ENCODE results near the gene SPC25.
A peak's percentile ranks its signal among the peaks of the same experiment; 100 is the strongest.
"Not testable (repeated sequence)": the region's sequence is repeated elsewhere in the genome, so short reads cannot be mapped to it uniquely, and the experiment has no call there.

Gene SPC25

GRCh38 chr2:168890006-168890782 is at the start of gene SPC25:
SPC25 (minus strand) TSS chr2:168890430; CDS start chr2:168889519, 911 bp downstream.
- peak; percentile 77 for DNase-seq (ENCODE audit: low read depth)

GRCh38 chr2:168939918-168940317 is 49.7 kb upstream of the SPC25 start:
- DNase-seq (ENCODE audit: low read depth): no peak

GRCh38 chr2:168939061-168939460 is 48.8 kb upstream of the SPC25 start:
- no peak for DNase-seq (ENCODE audit: low read depth)

GRCh38 chr2:168935810-168936581 is 45.8 kb upstream of the SPC25 start:
- DNase-seq (ENCODE audit: low read depth): no peak

- no peak for DNase-seq (ENCODE audit: low read depth)
These were observed 44.6 kb upstream of the SPC25 start for GRCh38 chr2:168934826-168935225.

- not testable (repeated sequence) for DNase-seq (ENCODE audit: low read depth)
These were observed 41.9 kb upstream of the SPC25 start for GRCh38 chr2:168932174-168932573.

GRCh38 chr2:168930242-168930641 is 40.0 kb upstream of the SPC25 start:
- DNase-seq (ENCODE audit: low read depth): no peak

GRCh38 chr2:168929031-168929430 is 38.8 kb upstream of the SPC25 start:
- no peak for DNase-seq (ENCODE audit: low read depth)

- no peak for DNase-seq (ENCODE audit: low read depth)
These were observed 38.0 kb upstream of the SPC25 start for GRCh38 chr2:168928113-168928831.

- no peak for DNase-seq (ENCODE audit: low read depth)
These were observed 36.6 kb upstream of the SPC25 start for GRCh38 chr2:168926621-168927386.

GRCh38 chr2:168920504-168921157 is 30.4 kb upstream of the SPC25 start:
- DNase-seq (ENCODE audit: low read depth): no peak

- no peak for DNase-seq (ENCODE audit: low read depth)
These were observed 26.1 kb upstream of the SPC25 start for GRCh38 chr2:168916331-168916675.

GRCh38 chr2:168915441-168916330 is 25.5 kb upstream of the SPC25 start:
- DNase-seq (ENCODE audit: low read depth): no peak

GRCh38 chr2:168913495-168913894 is 23.3 kb upstream of the SPC25 start:
- no peak for DNase-seq (ENCODE audit: low read depth)

GRCh38 chr2:168912901-168913369 is 22.7 kb upstream of the SPC25 start:
- DNase-seq (ENCODE audit: low read depth): no peak

GRCh38 chr2:168912466-168912865 is 22.2 kb upstream of the SPC25 start:
- DNase-seq (ENCODE audit: low read depth): no peak

- DNase-seq (ENCODE audit: low read depth): no peak
These were observed 20.1 kb upstream of the SPC25 start for GRCh38 chr2:168910330-168910729.

- DNase-seq (ENCODE audit: low read depth): no peak
These were observed 17.9 kb upstream of the SPC25 start for GRCh38 chr2:168907940-168908662.

GRCh38 chr2:168904358-168904757 is 14.1 kb upstream of the SPC25 start:
- DNase-seq (ENCODE audit: low read depth): no peak

- DNase-seq (ENCODE audit: low read depth): no peak
These were observed 13.7 kb upstream of the SPC25 start for GRCh38 chr2:168903888-168904287.

Measured in activated T-cell treated with anti-CD3 and anti-CD28 coated beads for 1 hour (primary cell).